Mucosa of descending colon (tissue), 3 donors: ENCODE measurements around the gene ARL15. TPM values are rescaled to one million over a fixed set of nuclear protein-coding genes. Genes with fewer than 3 reads are reported as not detected.
"Not testable (repeated sequence)": the region's sequence is repeated elsewhere in the genome, so short reads cannot be mapped to it uniquely, and the experiment has no call there.

ENCODE experiments used
- ATAC-seq: fragments of 200-7000 bp; cut with Tn5 transposase; one replicate; pipeline ENCODE4 v1.9.1; 2020; ENCODE audit warnings: mild to moderate bottlenecking, moderate library complexity
- DNase-seq, 3 donors: peaks; one replicate each; pipeline ENCODE4 v3.0.0-alpha.2; 2020
- H3K36me3 ChIP-seq: fragments of 200-600 bp; one replicate; pipeline ENCODE4 v1.8.0; 2021; ENCODE audit warnings: low read depth, mild to moderate bottlenecking
- H3K4me1 ChIP-seq: fragments of 200-600 bp; one replicate; pipeline ENCODE4 v1.8.0; 2021; ENCODE audit warnings: low read depth, mild to moderate bottlenecking
- H3K4me3 ChIP-seq: fragments of 200-600 bp; one replicate; pipeline ENCODE4 v1.8.0; 2021; ENCODE audit warnings: mild to moderate bottlenecking
- H3K9me3 ChIP-seq: fragments of 200-600 bp; one replicate; pipeline ENCODE4 v1.8.0; 2021; ENCODE audit warnings: mild to moderate bottlenecking
- intact Hi-C, 2 donors: fragments of 100-400 bp; cut with DNase I in 1 of 2; cut with micrococcal nuclease in 1 of 2; formaldehyde crosslinking; loops; one replicate each; pipeline versions ENCODE4 v1.11.0 to v1.11.1; 2022; cut with DNase I, micrococcal nuclease
- total RNA-seq, 3 donors: library from RNA; stranded (reverse); fragmentation: NEBNext Ultra II Directional in 2 of 3; extraction: Animal tissue kit (Norgen Biotek cat#: 25700) in 2 of 3; gene quantifications; one replicate each; pipeline versions ENCODE4 v1.2.1 to v1.2.4, GENCODE V29; 2021 to 2023
- TF ChIP-seq, protein P1 (sequence below): fragments of 200-600 bp; IDR thresholded peaks from one replicate; pipeline ENCODE4 v1.8.0; 2022; ENCODE audit warnings: antibody characterized with exemption, mild to moderate bottlenecking
- donor health status: DM: no; HTN: no; CAD: no; lungs with moderate emphysema.
- donor health status: DM: no; HTN: no; CAD: no.
- donor health status: DM: no; HTN: yes; CAD: no.

ARL15 gene
- total RNA-seq, 3 donors from 2014 or later: 21.2 to 34.8 (median 30.1) TPM

DNA sequence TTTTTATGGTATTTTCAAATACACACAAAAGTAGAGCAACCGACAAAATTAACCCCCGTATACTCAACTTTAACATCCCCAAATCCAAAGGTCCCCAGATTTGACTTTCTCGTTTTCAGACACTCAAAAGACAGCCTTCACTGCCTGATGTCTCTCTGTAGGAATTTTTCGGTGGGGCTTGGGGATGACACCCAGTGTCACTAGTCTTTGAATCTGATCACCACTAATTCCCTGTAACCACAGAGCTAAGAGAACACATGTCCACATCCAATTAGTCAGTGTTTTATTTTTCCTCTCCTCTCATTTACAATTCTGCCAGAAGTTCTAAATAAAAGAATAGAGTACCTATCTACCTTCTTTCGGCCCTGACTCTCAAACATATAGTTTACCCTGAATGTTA lies 324.6 kb downstream of the ARL15 start:
- H3K36me3 ChIP-seq: no peaks in the 10 kb centered on the region
- TF ChIP-seq, protein P1, sequence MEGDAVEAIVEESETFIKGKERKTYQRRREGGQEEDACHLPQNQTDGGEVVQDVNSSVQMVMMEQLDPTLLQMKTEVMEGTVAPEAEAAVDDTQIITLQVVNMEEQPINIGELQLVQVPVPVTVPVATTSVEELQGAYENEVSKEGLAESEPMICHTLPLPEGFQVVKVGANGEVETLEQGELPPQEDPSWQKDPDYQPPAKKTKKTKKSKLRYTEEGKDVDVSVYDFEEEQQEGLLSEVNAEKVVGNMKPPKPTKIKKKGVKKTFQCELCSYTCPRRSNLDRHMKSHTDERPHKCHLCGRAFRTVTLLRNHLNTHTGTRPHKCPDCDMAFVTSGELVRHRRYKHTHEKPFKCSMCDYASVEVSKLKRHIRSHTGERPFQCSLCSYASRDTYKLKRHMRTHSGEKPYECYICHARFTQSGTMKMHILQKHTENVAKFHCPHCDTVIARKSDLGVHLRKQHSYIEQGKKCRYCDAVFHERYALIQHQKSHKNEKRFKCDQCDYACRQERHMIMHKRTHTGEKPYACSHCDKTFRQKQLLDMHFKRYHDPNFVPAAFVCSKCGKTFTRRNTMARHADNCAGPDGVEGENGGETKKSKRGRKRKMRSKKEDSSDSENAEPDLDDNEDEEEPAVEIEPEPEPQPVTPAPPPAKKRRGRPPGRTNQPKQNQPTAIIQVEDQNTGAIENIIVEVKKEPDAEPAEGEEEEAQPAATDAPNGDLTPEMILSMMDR: no peak
- intact Hi-C loops: no loop called here
- no peaks in the 10 kb centered on the region for H3K4me1 ChIP-seq
- H3K4me3 ChIP-seq: no peak overlapping the region
- ATAC-seq: no peak
- no peak for DNase-seq
- no peaks in the 10 kb centered on the region for H3K9me3 ChIP-seq

DNA sequence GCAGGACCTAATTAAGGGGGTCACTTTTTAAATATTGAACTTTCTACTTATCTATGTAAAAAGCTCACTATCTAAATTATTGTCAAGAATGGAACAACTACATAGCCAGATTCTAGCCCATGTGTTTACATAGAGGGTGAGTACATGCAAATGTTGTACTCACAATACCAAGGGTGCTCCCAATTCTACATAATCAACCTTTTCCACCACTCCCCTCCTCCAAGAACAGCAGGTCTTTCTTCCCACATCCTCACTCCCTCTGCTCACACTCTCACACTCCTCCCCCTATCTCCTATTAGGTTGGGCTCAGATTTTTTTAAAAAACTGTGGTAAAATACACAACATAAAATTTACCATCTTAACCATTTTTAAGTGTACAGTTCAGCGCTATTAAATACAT lies 325.4 kb downstream of the ARL15 start:
- Histone ChIP-seq H3K9me3 (no peaks in the 10 kb centered on the region), H3K4me1 (no peaks in the 10 kb centered on the region), H3K4me3 (no peak overlapping the region), H3K36me3 (no peaks in the 10 kb centered on the region)
- TF ChIP-seq, protein P1: no peak
- DNase-seq (no peak), ATAC-seq (no peak)
- intact Hi-C loops: no loop called here

DNA sequence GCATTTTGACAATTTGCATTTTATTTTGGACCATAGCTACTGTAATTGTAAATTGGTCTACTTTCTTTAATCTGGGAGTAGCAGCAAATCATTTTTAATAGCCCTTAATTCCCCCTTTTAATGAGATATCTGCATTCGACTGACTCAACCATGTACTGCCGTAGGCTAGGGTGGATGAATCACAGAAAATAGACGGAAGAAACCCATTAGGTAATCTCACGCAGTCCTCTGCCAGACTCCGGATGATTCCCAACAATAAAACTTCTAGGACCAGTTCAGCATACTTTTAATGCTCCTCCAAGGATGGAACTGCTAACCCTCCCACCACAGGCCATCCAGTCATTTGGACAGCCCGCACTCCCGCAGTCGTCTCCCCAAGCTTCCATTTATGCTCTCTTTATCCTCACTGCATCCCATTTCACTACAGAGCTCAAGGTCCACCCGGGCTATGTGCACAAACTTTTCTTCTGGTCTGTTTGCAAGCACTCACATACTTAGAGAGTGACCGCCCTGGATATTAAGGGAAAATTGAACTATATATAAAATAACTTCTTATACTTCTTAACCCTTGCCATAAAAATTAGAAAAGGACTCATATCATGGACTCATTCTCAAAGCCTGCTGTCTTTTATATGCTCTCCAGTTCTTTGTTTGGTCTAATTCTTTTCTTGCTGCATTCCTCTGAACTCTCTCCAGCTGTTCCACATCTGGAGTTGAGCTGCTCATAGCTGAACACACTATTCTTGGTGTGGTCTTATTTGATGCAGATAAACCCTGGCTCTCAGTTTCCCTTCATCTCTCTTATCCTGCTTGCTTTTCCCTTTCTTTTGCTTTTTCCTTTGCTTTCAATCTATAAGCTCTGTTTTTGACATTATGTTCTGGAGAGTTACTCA lies 326.6 kb downstream of the ARL15 start:
- no peaks in the 10 kb centered on the region for H3K4me1 ChIP-seq
- DNase-seq: no peak
- no peak overlapping the region for H3K4me3 ChIP-seq
- ATAC-seq: no peak
- no peaks in the 10 kb centered on the region for H3K9me3 ChIP-seq
- TF ChIP-seq, protein P1: no peak
- intact Hi-C loops: no loop called here
- H3K36me3 ChIP-seq: no peaks in the 10 kb centered on the region

DNA sequence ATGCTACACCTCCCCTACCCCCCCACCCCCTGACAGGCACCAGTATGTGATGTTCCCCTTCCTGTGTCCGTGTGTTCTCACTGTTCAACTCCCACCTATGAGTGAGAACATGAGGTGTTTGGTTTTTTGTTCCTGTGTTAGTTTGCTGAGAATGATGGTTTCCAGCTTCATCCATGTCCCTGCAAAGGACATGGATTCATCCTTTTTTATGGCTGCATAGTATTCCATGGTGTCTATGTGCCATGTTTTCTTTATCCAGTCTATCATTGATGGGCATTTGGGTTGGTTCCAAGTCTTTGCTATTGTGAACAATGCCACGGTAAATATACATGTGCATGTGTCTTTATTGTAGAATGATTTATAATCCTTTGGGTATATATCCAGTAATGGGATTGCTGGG lies 328.1 kb downstream of the ARL15 start:
- H3K36me3 ChIP-seq, H3K9me3 ChIP-seq, intact Hi-C loops, H3K4me1 ChIP-seq, DNase-seq, ATAC-seq, H3K4me3 ChIP-seq: not testable (repeated sequence)

DNA sequence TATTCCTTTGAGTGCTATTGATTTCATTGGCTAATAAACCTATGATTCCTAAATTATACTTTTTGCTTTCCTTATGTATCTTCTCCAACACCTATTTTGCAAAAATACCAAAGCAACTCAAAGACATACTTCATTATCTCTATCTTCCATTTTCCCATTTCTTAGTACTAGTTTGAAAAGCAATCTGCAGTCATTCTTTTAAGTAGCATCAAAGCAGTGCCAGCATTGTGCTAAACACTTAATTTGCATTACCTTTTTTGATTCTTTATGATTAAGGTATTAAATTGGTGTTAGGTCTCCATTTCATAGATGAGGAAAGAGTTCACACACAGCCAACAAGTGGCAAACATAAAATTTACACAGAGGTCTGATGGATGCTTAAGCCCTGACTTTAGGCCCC lies 330.3 kb downstream of the ARL15 start:
- intact Hi-C loops: no loop called here
- DNase-seq: no peak
- no peak overlapping the region for H3K4me3 ChIP-seq
- H3K9me3 ChIP-seq: no peaks in the 10 kb centered on the region
- no peaks in the 10 kb centered on the region for H3K4me1 ChIP-seq
- ATAC-seq: no peak
- TF ChIP-seq, protein P1: no peak
- H3K36me3 ChIP-seq: no peaks in the 10 kb centered on the region

DNA sequence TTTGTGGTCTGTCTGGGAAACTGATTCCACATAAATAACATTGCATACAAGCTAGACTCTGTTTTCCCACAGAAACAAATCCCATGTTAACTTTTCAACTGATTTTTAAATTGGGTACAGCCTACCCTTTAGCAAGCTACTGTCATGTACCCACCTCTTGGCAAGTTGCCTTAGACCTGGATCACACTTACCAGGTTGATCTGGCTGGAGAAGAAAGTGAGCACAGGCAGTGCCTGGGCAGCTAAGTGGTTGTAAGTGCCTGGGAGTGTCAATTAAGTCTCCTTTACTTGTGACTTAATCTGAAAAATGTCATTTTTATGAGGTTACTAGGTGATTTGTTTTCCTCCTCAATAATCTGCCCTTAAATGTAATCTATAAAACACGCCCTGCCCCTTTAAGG lies 336.4 kb downstream of the ARL15 start:
- H3K36me3 ChIP-seq: no peaks in the 10 kb centered on the region
- H3K4me1 ChIP-seq: no peaks in the 10 kb centered on the region
- TF ChIP-seq, protein P1: no peak
- ATAC-seq (no peak), DNase-seq (no peak)
- H3K4me3 ChIP-seq: no peak overlapping the region
- no peaks in the 10 kb centered on the region for H3K9me3 ChIP-seq
- intact Hi-C loops: no loop called here
